Brain microvascular endothelial cell (primary cell): ENCODE data around the gene ALX4.

ENCODE experiments used
- DNase-seq: peaks from one replicate; pipeline ENCODE4 v3.0.0-alpha.2; 2020
- H3K27ac ChIP-seq: fragments of 250-450 bp; sonication (Bioruptor Pico); 2 replicates; pipeline ENCODE4 v1.5.1; 2020; ENCODE audit warnings: mild to moderate bottlenecking, moderate library complexity
- H3K27me3 ChIP-seq: fragments of 250-450 bp; sonication (Bioruptor Pico); replicated peaks from 2 replicates; pipeline ENCODE4 v1.5.1; 2020; ENCODE audit warnings: mild to moderate bottlenecking
- H3K36me3 ChIP-seq: fragments of 250-450 bp; sonication (Bioruptor Pico); replicated peaks from 2 replicates; pipeline ENCODE4 v1.5.1; 2020; ENCODE audit warnings: mild to moderate bottlenecking
- H3K4me3 ChIP-seq: 2 replicates; pipeline ENCODE4 v1.5.1; 2011; ENCODE audit warnings: low read depth, mild to moderate bottlenecking, control low read depth, low read length, moderate library complexity
- in situ Hi-C: cut with HindIII; loops from 2 replicates; pipeline ENCODE4 v1.10.0; 2017; ENCODE audit warnings: low sequenced_read_pairs, low pct_ligation_motif_present
- TF ChIP-seq, protein P1 (sequence below): IDR thresholded peaks from 2 replicates; pipeline ENCODE4 v1.5.1; 2011; ENCODE audit warnings: low read depth, mild to moderate bottlenecking, moderate library complexity, low read length, control low read depth, inconsistent platforms; ENCODE audit errors: missing control alignments

Gene ALX4

GRCh38 chr11:44312876-44313275 lies 2.9 kb upstream of the ALX4 start:
- peaks cover 87% of the 10 kb centered on the region for H3K27me3 ChIP-seq
- in situ Hi-C loops, result loop anchor here (25.0 kb wide), 1 partner anchor 201 kb away; no protein-coding TSS in a partner anchor

GRCh38 chr11:44311339-44312261 lies 1.7 kb upstream of the ALX4 start:
- in situ Hi-C loops, result loop anchor here (25.0 kb wide), 1 partner anchor 199 kb away; no protein-coding TSS in a partner anchor
- Histone ChIP-seq H3K27me3 (peaks cover 85% of the 10 kb centered on the region), H3K36me3 (no peaks in the 10 kb centered on the region), H3K27ac (no peak overlapping the region), H3K4me3 (no peak overlapping the region)
- DNase-seq, result no peak
- TF ChIP-seq, protein P1, sequence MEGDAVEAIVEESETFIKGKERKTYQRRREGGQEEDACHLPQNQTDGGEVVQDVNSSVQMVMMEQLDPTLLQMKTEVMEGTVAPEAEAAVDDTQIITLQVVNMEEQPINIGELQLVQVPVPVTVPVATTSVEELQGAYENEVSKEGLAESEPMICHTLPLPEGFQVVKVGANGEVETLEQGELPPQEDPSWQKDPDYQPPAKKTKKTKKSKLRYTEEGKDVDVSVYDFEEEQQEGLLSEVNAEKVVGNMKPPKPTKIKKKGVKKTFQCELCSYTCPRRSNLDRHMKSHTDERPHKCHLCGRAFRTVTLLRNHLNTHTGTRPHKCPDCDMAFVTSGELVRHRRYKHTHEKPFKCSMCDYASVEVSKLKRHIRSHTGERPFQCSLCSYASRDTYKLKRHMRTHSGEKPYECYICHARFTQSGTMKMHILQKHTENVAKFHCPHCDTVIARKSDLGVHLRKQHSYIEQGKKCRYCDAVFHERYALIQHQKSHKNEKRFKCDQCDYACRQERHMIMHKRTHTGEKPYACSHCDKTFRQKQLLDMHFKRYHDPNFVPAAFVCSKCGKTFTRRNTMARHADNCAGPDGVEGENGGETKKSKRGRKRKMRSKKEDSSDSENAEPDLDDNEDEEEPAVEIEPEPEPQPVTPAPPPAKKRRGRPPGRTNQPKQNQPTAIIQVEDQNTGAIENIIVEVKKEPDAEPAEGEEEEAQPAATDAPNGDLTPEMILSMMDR, result no peak

More at GRCh38 chr11:44312876-44313275, 2.9 kb upstream of the ALX4 start:
- Histone ChIP-seq H3K36me3 (no peaks in the 10 kb centered on the region), H3K4me3 (no peak overlapping the region), H3K27ac (no peak overlapping the region)
- no peak for DNase-seq
- TF ChIP-seq, protein P1, result no peak

- no peak for DNase-seq
- TF ChIP-seq, protein P1, result no peak
- Histone ChIP-seq H3K4me3 (no peak overlapping the region), H3K27me3 (peaks cover 85% of the 10 kb centered on the region), H3K36me3 (no peaks in the 10 kb centered on the region), H3K27ac (no peak overlapping the region)
- in situ Hi-C loops, result loop anchor here (25.0 kb wide), 1 partner anchor 198 kb away; no protein-coding TSS in a partner anchor
These were observed 729 bp upstream of the ALX4 start for GRCh38 chr11:44310463-44311272.

DNA sequence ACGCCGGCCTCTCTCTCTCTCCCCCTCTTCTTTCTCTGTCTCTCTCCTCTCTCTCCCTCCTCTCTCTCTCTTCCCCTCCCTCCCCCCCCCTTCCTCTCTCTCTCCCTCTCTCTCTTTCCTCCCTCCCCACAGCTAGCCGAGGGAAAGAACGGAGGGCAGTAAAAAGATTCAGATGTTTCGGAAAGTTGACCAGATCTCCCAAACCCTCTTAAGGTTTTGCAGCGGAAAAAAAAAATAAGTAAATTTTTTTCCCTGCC lies 195 bp upstream of the ALX4 start:
- H3K4me3 ChIP-seq, result no peak overlapping the region
- no peaks in the 10 kb centered on the region for H3K36me3 ChIP-seq
- TF ChIP-seq, protein P1, result no peak
- no peak for DNase-seq
- in situ Hi-C loops, result loop anchor here (25.0 kb wide), 1 partner anchor 198 kb away; no protein-coding TSS in a partner anchor
- no peak overlapping the region for H3K27ac ChIP-seq
- H3K27me3 ChIP-seq, result peaks cover 85% of the 10 kb centered on the region

GRCh38 chr11:44308923-44309477 lies 939 bp downstream of the ALX4 start:
- Histone ChIP-seq H3K27ac (no peak overlapping the region), H3K27me3 (peaks cover 86% of the 10 kb centered on the region), H3K36me3 (no peaks in the 10 kb centered on the region), H3K4me3 (no peak overlapping the region)
- TF ChIP-seq, protein P1, result no peak
- no peak for DNase-seq
- in situ Hi-C loops, result loop anchor here (25.0 kb wide), 1 partner anchor 197 kb away; no protein-coding TSS in a partner anchor
